Keratinocyte (primary cell): Measurements from ENCODE around the gene TEX22.

Source experiments
- EZH2 ChIP-seq: IDR thresholded peaks from one replicate; pipeline ENCODE4 v1.6.1; 2012; ENCODE audit warnings: inconsistent platforms, mild to moderate bottlenecking, low read length, moderate library complexity
- TF ChIP-seq, protein P1 (sequence below), 3 experiments: IDR thresholded peaks in 1 of 3; conservative IDR thresholded peaks in 1 of 3; optimal IDR thresholded peaks in 1 of 3; 2 replicates in 2 of 3; 3 replicates in 1 of 3; pipeline versions ENCODE3 to v1.5.1; 2011; ENCODE audit warnings: low read length in 3 of 3, mild to moderate bottlenecking in 3 of 3, moderate library complexity in 2 of 3, control low read depth in 1 of 3, inconsistent platforms in 1 of 3; ENCODE audit not compliant: insufficient read depth in 2 of 3; ENCODE audit errors: extremely low read depth in 1 of 3

GRCh38 chr14:105430565-105430964, 32.2 kb downstream of the TEX22 start:
- TF ChIP-seq, protein P1, sequence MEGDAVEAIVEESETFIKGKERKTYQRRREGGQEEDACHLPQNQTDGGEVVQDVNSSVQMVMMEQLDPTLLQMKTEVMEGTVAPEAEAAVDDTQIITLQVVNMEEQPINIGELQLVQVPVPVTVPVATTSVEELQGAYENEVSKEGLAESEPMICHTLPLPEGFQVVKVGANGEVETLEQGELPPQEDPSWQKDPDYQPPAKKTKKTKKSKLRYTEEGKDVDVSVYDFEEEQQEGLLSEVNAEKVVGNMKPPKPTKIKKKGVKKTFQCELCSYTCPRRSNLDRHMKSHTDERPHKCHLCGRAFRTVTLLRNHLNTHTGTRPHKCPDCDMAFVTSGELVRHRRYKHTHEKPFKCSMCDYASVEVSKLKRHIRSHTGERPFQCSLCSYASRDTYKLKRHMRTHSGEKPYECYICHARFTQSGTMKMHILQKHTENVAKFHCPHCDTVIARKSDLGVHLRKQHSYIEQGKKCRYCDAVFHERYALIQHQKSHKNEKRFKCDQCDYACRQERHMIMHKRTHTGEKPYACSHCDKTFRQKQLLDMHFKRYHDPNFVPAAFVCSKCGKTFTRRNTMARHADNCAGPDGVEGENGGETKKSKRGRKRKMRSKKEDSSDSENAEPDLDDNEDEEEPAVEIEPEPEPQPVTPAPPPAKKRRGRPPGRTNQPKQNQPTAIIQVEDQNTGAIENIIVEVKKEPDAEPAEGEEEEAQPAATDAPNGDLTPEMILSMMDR (optimal IDR thresholded peaks at IDR 0.05 in 1 of 3, IDR thresholded peaks at IDR 0.05 in 1 of 3, conservative IDR thresholded peaks at IDR 0.05 in 1 of 3; ENCODE audit: extremely low read depth in 1 of 3, insufficient read depth in 2 of 3, low read length in 3 of 3) = no peak
- no peak for TF ChIP-seq EZH2
